RWPE2 (cell line): ENCODE measurements around the gene CCDC171.

Experiments used
- ATAC-seq: fragments of 200-7000 bp; cut with Tn5 transposase; 3 replicates; pipeline ENCODE4 v1.9.1; 2021; ENCODE audit warnings: low read depth
- DNase-seq: peaks from one replicate; pipeline ENCODE4 v3.0.0-alpha.2; 2020; ENCODE audit warnings: low spot score
- H3K27ac ChIP-seq: fragments of 450-650 bp; 2 replicates; pipeline ENCODE4 v1.5.1; 2017; ENCODE audit warnings: mild to moderate bottlenecking; ENCODE audit not compliant: poor library complexity, severe bottlenecking
- H3K27me3 ChIP-seq: fragments of 250-450 bp; sonication (Bioruptor Pico); 2 replicates; pipeline ENCODE4 v1.5.1; 2021; ENCODE audit warnings: mild to moderate bottlenecking, moderate library complexity; ENCODE audit not compliant: insufficient read depth, poor library complexity, severe bottlenecking
- H3K36me3 ChIP-seq: fragments of 250-450 bp; sonication (Bioruptor Pico); 2 replicates; pipeline ENCODE4 v1.5.1; 2020; ENCODE audit warnings: low read depth, mild to moderate bottlenecking, moderate library complexity
- H3K4me1 ChIP-seq: fragments of 250-450 bp; sonication (Bioruptor Pico); 2 replicates; pipeline ENCODE4 v1.5.1; 2021; ENCODE audit warnings: mild to moderate bottlenecking, moderate library complexity; ENCODE audit not compliant: insufficient read depth, poor library complexity, severe bottlenecking
- H3K4me3 ChIP-seq: fragments of 250-450 bp; sonication (Bioruptor Pico); 2 replicates; pipeline ENCODE4 v1.5.1; 2021; ENCODE audit warnings: mild to moderate bottlenecking, moderate library complexity; ENCODE audit not compliant: severe bottlenecking
- H3K9me3 ChIP-seq: fragments of 250-450 bp; sonication (Bioruptor Pico); 2 replicates; pipeline ENCODE4 v1.5.1; 2021; ENCODE audit warnings: mild to moderate bottlenecking, moderate library complexity; ENCODE audit not compliant: severe bottlenecking
- TF ChIP-seq, protein P1 (sequence below): fragments of 450-650 bp; IDR thresholded peaks from one replicate; pipeline ENCODE4 v1.5.1; 2017; ENCODE audit warnings: mild to moderate bottlenecking, moderate library complexity; ENCODE audit not compliant: poor library complexity, severe bottlenecking

CCDC171 gene

DNA sequence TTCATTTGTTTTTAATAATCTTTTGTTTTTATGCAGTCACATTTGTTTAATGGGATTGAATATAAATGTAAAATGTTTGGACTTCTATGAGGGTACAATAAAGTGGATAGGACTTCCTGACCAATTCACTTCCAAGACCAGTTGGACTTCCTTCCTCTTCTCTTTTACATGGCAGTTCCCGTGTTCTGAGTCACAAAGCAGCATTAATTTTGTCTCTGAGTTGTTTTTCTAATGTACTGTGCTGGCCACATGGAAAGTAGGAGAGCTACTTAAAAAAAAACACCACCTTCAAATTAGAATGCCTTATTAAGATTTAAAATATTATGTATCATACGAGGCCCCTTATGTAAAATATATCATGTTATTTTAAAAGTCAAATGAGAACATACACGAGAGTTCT lies 87.3 kb downstream of the CCDC171 start:
- H3K36me3 ChIP-seq = 0 out of 2 replicates have a peak, but pooled peaks cover 3% of the 10 kb centered on the region
- DNase-seq (no peak), ATAC-seq (no peak)
- peaks cover 2% of the 10 kb centered on the region for H3K4me1 ChIP-seq
- no peaks in the 10 kb centered on the region for H3K9me3 ChIP-seq
- no peak overlapping the region for H3K27ac ChIP-seq
- TF ChIP-seq, protein P1, sequence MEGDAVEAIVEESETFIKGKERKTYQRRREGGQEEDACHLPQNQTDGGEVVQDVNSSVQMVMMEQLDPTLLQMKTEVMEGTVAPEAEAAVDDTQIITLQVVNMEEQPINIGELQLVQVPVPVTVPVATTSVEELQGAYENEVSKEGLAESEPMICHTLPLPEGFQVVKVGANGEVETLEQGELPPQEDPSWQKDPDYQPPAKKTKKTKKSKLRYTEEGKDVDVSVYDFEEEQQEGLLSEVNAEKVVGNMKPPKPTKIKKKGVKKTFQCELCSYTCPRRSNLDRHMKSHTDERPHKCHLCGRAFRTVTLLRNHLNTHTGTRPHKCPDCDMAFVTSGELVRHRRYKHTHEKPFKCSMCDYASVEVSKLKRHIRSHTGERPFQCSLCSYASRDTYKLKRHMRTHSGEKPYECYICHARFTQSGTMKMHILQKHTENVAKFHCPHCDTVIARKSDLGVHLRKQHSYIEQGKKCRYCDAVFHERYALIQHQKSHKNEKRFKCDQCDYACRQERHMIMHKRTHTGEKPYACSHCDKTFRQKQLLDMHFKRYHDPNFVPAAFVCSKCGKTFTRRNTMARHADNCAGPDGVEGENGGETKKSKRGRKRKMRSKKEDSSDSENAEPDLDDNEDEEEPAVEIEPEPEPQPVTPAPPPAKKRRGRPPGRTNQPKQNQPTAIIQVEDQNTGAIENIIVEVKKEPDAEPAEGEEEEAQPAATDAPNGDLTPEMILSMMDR = no peak
- H3K4me3 ChIP-seq = no peak overlapping the region
- H3K27me3 ChIP-seq = no peaks in the 10 kb centered on the region

- TF ChIP-seq, protein P1 = no peak
- H3K27me3 ChIP-seq = no peaks in the 10 kb centered on the region
- H3K9me3 ChIP-seq = no peaks in the 10 kb centered on the region
- H3K36me3 ChIP-seq = 0 out of 2 replicates have a peak, but pooled peaks cover 3% of the 10 kb centered on the region
- no peak overlapping the region for H3K27ac ChIP-seq
- H3K4me1 ChIP-seq = peaks cover 2% of the 10 kb centered on the region
- DNase-seq (no peak), ATAC-seq (no peak)
- H3K4me3 ChIP-seq = no peak overlapping the region
Observed at GRCh38 chr9:15641291-15641690, 88.4 kb downstream of the CCDC171 start.

DNA sequence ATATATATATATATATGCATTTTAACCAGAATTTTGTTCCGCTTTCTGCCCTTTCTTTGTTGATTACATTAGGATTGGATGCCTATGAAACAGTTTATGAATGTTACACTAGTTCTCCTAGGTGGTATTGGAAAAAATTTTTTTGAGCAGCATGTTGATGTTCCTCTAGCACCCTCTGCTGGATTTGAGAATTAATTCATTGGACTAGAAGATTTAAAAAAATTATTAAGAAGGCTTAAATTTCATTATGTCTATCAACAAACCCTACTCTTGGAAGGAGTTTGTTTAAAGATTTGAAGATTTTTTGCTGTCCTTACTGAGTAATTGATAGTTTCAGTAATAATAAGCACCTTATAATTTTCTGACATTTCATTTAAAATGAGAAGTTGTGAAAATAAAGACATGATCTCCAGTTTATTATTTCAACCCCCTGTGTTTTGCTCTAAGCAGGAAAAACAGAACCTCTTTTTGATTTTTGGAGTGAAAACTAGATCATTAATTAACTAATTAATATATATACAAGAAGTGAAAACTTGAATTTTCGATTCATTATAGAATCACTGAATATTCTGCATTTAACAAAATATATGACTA lies 89.6 kb downstream of the CCDC171 start:
- H3K27ac ChIP-seq = no peak overlapping the region
- TF ChIP-seq, protein P1 = peak; percentile 57
- peaks cover 2% of the 10 kb centered on the region for H3K4me1 ChIP-seq
- ATAC-seq = no peak
- H3K9me3 ChIP-seq = no peaks in the 10 kb centered on the region
- no peak overlapping the region for H3K4me3 ChIP-seq
- H3K36me3 ChIP-seq = 0 out of 2 replicates have a peak, but pooled peaks cover 3% of the 10 kb centered on the region
- no peak for DNase-seq
- H3K27me3 ChIP-seq = no peaks in the 10 kb centered on the region

GRCh38 chr9:15670246-15670645 lies 117.4 kb downstream of the CCDC171 start:
- Histone ChIP-seq H3K4me3 (no peak overlapping the region), H3K9me3 (no peaks in the 10 kb centered on the region), H3K27ac (no peak overlapping the region), H3K4me1 (no peaks in the 10 kb centered on the region), H3K36me3 (no peaks in the 10 kb centered on the region), H3K27me3 (no peaks in the 10 kb centered on the region)
- TF ChIP-seq, protein P1 = no peak
- DNase-seq = no peak
- ATAC-seq = no peak

GRCh38 chr9:15670894-15671293 lies 118.1 kb downstream of the CCDC171 start:
- H3K4me1 ChIP-seq = no peaks in the 10 kb centered on the region
- no peak for ATAC-seq
- no peak for DNase-seq
- no peak overlapping the region for H3K4me3 ChIP-seq
- no peak overlapping the region for H3K27ac ChIP-seq
- TF ChIP-seq, protein P1 = no peak
- H3K27me3 ChIP-seq = no peaks in the 10 kb centered on the region
- no peaks in the 10 kb centered on the region for H3K9me3 ChIP-seq
- no peaks in the 10 kb centered on the region for H3K36me3 ChIP-seq
